ENCODE results near the gene COQ8B. TPM values are rescaled to one million over a fixed set of nuclear protein-coding genes. Genes with fewer than 3 reads are reported as not detected.

COQ8B gene
- total RNA-seq, 1 experiment from 2014 or later, result 62.9 TPM

- peak; percentile 88 for TF ChIP-seq MAX (CRISPR knock-in tag; IDR thresholded peaks at IDR 0.05)
- no peak for TF ChIP-seq ZNF281 (CRISPR knock-in tag; IDR thresholded peaks at IDR 0.05)
- no peak for TF ChIP-seq HMGA2 (CRISPR knock-in tag; IDR thresholded peaks at IDR 0.05)
- peak; percentile 96 for TF ChIP-seq SP1 (CRISPR knock-in tag; conservative IDR thresholded peaks at IDR 0.05)
- no peak for TF ChIP-seq ZBTB43 (CRISPR knock-in tag; IDR thresholded peaks at IDR 0.05)
- no peak for TF ChIP-seq NR1H2 (CRISPR knock-in tag; IDR thresholded peaks at IDR 0.05)
- TF ChIP-seq ATF6 (CRISPR knock-in tag; IDR thresholded peaks at IDR 0.05), result no peak
- TF ChIP-seq TP53 (CRISPR knock-in tag; IDR thresholded peaks at IDR 0.05), result no peak
- no peak for TF ChIP-seq FOXJ3 (CRISPR knock-in tag; IDR thresholded peaks at IDR 0.05; ENCODE audit: borderline replicate concordance)
- TF ChIP-seq RORB (CRISPR knock-in tag; IDR thresholded peaks at IDR 0.05), result no peak
- TF ChIP-seq MYBL2 (CRISPR knock-in tag; IDR thresholded peaks at IDR 0.05), result peak; percentile 75
- TF ChIP-seq HMGXB4 (CRISPR knock-in tag; IDR thresholded peaks at IDR 0.05), result no peak
- no peak for TF ChIP-seq FOXP4 (CRISPR knock-in tag; IDR thresholded peaks at IDR 0.05)
- TF ChIP-seq ARID4B (CRISPR knock-in tag; IDR thresholded peaks at IDR 0.05; ENCODE audit: borderline replicate concordance), result no peak; the same call in 1 of the 2 replicates
- TF ChIP-seq AR (CRISPR knock-in tag; IDR thresholded peaks at IDR 0.05), result no peak
- no peak for TF ChIP-seq ZSCAN18 (CRISPR knock-in tag; IDR thresholded peaks at IDR 0.05)
- peak; percentile 89 for TF ChIP-seq E2F5 (CRISPR knock-in tag; IDR thresholded peaks at IDR 0.05)
Observed at GRCh38 chr19:40750058-40750873, 33.6 kb upstream of the COQ8B start, which contains the start of gene ACTMAP (continued).

Measured in WTC11 (cell line).